GM18861 (cell line): Measurements from ENCODE around the gene RNLS.
"Not testable (repeated sequence)": the region's sequence is repeated elsewhere in the genome, so short reads cannot be mapped to it uniquely, and the experiment has no call there.

Experiments
- ATAC-seq: cut with Tn5 transposase; IDR thresholded peaks from one replicate; pipeline ENCODE4 v1.9.1; 2021; ENCODE audit not compliant: unreplicated experiment

RNLS gene

GRCh38 chr10:88392222-88392621 is 190.9 kb downstream of the RNLS start:
- peak; percentile 55 for ATAC-seq

DNA sequence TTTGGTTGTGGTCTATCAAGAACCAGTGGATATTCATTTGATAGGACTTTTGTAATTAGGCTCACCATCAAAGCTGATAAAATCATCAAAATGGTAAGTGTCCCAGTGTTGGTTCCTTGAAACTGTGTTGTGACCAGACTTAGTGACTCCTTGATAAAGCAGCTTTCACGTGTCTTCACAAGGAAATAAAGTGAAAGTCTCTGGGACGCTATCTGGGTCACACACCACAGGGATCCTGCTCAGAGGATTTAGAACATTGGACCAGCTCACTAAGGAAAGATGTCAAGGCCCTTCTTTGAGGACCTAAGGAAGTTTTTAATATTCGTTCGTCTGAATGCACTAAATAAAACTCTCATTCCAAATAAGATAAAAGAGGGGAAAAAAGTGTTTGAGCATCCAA is 193.1 kb downstream of the RNLS start:
- ATAC-seq = no peak

- ATAC-seq = no peak
Observed at GRCh38 chr10:88389456-88389855, 193.7 kb downstream of the RNLS start.

GRCh38 chr10:88388324-88388723 is 194.8 kb downstream of the RNLS start:
- ATAC-seq = no peak

DNA sequence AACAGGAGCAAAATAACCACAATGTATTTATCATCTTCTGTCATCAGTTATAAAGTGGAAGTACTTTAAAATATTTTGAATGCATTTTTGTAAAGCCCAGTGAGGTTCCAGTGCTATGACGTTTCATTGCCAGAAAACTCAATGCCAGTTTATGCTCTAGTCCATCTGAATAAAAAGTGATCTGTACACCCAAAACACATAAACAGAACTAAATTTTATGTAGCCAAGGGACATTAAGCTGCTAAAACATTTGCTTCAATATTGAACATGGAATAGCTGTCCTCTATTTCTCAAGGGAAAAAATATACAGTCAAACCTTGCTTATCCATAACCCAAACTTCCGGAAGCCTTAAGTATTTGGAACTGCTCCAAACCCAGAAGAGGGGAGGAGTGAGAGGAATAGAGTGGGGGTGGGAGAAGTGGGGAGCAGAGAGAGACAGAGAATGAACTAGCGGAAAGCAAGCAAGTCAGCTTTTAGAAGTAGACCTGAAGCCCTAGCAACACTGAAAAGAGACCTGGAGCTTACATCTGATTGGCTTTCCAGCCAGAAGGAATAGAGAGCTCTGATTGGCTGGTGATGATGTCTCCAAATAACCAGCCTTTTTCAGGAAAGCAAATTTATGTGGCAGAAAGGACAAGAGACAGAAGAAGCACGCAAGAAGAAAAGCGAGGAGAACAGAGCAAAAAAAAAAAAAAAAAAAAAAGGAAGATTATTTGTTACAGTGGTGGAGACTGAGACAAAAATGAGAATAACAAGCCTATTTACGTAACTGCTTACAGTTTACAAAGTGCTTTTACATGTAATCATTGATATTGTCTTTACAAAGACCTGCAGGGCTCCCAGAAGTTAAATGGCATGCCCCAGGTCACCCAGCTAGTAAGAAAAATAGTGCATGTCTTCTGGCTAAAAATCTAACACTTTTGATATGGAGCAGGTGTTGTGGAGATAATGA is 196.0 kb downstream of the RNLS start:
- peak; percentile 31 for ATAC-seq

DNA sequence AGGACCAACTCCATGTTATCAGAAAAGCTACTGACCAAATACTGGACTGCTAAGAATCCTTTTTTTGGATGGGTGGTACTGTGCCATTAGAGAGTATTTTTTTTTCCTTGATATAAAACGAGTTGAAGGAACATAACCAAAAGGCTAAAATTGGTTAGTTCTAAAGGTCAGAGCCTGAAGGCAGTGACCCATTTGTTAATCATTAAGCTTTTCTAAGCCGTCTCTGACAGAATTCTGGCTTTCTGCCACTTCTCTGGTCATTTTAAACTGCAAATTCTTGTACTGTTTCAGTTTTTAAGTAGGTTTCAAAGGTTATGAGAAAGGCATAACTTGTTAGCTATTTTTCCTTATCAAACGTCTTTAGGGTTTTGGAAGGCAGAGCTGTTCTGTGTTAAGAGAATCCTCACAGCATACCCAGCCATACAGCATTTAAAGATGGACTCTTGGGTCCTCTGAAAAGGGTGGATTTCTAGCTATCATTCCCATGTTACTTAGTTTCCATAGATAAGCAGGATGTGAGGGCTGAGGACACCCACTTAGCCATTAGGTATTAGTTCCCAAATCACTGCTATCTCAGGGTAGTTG is 196.8 kb downstream of the RNLS start:
- peak; percentile 45 for ATAC-seq

- ATAC-seq = peak; percentile 44
Observed at GRCh38 chr10:88385601-88386203, 197.4 kb downstream of the RNLS start.

DNA sequence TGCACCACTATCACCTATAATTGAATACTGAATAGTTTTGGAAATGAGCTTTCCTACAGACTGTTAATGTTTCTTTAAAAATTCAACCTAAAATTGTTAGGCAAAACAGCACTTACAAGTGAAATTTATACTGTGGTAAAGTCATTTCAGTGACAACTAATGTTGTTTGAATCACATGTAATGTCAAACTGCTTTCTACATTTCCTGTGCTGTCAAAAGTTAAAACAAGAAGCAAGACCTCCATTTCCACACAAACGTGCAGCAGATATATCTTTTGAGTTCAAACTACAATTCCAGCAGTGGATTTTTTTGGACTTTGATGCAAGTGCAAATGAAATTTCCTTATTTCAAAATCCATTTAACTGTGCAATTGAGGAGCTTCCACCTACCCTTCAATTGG is 199.8 kb downstream of the RNLS start:
- ATAC-seq = no peak

DNA sequence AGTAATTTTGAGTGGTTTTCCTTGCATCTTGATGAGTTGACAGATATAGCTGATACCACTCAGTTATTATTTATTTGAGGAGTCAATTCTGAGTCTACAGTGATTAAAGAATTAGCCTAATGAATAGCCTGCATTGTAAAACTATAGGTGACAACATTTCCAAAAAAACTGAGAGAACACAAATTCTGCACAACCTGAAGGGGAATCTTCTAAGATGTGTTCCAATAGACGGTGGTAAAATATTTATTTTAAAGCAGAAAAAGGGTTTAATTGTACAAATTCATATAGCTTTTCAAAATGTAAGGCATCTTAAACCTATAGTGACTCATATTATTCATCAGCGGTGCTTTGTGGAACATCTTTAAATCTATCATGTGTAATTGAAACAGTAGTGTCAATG is 200.4 kb downstream of the RNLS start:
- no peak for ATAC-seq

GRCh38 chr10:88379575-88379974 is 203.5 kb downstream of the RNLS start:
- no peak for ATAC-seq

GRCh38 chr10:88377510-88377909 is 205.6 kb downstream of the RNLS start:
- no peak for ATAC-seq

- no peak for ATAC-seq
Observed at GRCh38 chr10:88374392-88375175, 208.5 kb downstream of the RNLS start.

DNA sequence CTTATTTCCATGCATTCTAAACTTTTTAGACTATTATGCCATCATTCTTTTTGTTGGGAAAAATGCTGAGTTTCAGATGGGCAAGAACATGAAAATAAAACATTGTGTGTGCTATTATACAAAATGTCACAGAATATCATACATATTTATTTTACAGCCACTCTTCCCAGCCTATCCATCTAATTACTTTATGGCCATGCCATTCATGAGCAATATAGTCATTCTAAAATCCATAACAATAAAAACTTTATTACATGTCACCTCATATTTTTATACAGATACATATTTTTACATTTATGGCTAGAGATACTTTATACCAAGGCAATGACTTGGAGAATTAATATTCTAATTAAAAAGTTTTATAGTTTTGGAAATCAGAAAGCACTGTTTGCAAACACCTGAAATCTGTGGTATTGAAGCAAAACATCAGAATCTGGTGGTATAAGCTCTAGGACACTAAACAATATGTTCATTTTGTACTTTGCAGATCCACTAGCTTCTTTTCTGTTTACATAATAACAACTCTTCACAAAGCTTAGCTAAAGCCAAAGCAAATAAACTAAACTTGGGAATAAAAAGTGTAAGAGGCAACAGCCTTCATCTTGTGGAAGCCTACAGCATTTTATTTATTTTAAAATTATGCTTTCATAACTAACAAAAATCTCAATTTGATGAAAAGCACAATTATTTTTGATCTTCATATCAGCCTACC is 210.1 kb downstream of the RNLS start:
- no peak for ATAC-seq

- ATAC-seq = no peak
Observed at GRCh38 chr10:88372051-88372715, 210.9 kb downstream of the RNLS start.

- ATAC-seq = no peak
Observed at GRCh38 chr10:88370713-88371112, 212.4 kb downstream of the RNLS start.

- ATAC-seq = no peak
Observed at GRCh38 chr10:88366772-88367171, 216.3 kb downstream of the RNLS start.

DNA sequence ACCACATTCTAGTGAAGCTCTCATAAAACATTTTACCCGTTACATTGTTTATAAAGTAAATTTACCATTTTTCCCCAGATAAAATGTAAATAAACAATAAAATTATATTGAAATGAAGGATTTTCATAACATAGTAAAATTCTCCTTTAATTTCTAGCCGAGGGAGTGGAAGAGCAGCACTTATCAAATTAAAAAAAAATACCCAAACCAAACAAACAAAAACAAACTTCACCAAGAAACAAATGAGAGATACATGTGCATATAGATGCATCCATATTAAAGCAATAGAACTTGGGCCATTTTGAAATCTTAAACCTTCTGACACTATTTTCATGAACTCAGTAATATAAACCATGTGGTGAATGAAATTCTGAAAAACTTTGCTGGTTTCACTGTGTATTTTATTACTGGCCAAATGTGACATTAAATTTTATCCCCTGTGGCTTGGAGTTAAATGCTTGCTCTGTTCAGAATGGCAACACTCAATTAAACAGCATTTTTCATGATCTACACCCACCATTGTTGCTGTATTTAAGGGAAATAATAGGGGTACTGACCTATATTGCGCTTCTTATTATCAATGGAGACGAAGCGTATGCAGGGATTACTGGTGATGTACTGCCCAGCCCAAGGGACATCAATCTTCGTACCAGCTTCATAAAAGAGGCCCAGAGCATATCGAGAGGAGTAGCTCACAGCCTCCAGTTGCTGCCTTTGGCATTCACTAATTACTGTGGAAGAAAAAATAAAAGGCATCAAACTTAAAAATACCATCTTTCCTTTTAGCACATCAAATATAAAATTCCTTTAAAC is 220.9 kb downstream of the RNLS start:
- no peak for ATAC-seq

GRCh38 chr10:88361494-88361893 is 221.6 kb downstream of the RNLS start:
- no peak for ATAC-seq

DNA sequence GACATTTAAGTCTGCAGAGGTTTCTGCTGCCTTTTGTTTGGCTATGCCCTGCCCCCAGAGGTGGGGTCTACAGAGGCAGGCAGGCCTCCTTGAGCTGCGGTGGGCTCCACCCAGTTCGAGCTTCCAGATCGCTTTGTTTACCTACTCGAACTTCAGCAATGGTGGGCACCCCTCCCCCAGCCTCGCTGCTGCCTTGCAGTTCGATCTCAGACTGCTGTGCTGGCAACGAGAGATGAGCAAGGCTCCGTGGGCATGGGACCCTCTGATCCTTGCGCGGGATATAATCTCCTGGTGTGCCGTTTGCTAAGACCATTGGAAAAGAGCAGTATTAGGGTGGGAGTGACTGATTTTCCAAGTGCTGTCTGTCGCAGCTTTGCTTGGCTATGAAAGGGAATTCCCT is 227.4 kb downstream of the RNLS start:
- ATAC-seq = not testable (repeated sequence)
